Epithelial cell of prostate (primary cell): ENCODE results near the gene RALGAPA2.

Experiments
- DNase-seq: peaks from one replicate; pipeline ENCODE4 v3.0.0-alpha.2; 2011; ENCODE audit warnings: low read depth, low spot score
- H3K27ac ChIP-seq: fragments of 450-650 bp; 2 replicates; pipeline ENCODE4 v1.5.1; 2017; ENCODE audit warnings: mild to moderate bottlenecking

Gene RALGAPA2

DNA sequence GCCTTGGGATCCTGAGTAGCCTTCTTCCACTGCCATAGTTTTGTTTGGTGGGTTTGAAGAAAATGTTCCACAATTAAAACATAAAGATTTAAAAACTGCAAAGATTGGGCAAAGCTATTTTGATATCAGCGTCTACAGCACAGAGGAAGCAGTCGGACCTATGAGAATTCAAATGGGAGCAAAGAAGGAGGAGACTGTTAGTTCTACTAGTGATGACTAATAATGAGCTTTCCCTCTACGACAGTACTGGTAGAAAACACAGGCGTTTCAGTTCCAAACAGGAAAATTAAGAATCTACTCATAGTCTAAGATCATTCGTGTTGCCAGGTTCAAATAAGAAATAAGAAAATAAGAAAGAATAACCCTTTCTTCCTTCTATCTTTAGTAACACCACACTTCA, 223.4 kb downstream of the RALGAPA2 start:
- H3K27ac ChIP-seq, result no peak overlapping the region
- DNase-seq, result no peak

DNA sequence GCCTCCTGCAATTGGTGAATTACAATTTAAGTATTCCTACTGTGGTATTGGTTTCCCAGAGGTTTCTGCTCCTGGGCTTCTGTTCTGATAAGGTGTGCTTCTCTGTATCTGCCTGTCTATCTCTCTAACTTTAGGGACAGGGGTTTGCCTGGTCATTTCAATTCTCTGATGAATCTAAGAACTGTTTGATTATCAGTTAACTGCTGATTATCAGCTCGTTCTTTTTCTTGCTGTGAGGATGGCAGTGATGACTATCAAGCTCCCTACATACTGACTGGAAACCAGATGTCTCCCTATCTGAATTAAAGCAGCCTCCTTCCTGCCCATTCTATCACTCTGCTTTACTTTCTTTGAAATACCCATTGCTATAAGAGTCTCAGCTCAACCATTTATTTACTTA, 224.1 kb downstream of the RALGAPA2 start:
- DNase-seq, result no peak
- H3K27ac ChIP-seq, result no peak overlapping the region

DNA sequence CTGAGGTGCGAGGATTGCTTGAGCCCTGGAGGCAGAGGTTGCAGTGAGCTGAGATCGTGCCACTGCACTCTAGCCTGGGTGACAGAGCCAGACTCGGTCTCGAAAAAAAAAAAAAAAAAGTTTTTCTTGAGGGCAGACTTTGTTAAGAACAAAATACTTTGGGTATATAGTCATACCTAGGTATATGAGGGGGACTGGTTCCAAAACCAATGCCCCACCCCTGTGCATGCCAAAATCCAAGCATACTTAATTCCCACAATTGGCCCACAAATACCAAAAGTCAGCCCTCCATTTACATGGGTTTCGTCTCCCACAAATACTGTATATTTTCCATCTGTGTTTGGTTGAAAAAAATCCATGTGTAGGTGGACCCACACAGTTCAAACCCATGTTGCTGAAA, 224.6 kb downstream of the RALGAPA2 start:
- no peak overlapping the region for H3K27ac ChIP-seq
- no peak for DNase-seq

DNA sequence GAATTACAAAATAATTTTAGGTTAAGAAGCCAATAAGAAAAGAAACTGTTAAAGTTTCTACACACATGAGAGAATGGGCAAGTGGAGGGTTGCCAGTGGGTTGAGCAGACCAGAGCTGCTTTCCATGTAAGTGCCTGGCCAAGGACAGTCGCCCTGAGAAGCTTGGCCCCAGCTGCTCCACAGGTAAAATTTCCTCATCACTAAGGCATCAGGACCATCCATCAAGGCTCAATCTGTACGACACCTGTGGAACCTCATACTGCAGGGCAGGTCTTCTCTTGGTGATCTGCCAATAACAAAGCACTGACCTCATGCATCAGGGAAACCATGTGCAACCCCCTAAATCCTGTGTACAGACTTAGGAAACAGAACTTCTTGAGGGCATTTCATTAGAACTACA, 229.1 kb downstream of the RALGAPA2 start:
- no peak for DNase-seq
- no peak overlapping the region for H3K27ac ChIP-seq

DNA sequence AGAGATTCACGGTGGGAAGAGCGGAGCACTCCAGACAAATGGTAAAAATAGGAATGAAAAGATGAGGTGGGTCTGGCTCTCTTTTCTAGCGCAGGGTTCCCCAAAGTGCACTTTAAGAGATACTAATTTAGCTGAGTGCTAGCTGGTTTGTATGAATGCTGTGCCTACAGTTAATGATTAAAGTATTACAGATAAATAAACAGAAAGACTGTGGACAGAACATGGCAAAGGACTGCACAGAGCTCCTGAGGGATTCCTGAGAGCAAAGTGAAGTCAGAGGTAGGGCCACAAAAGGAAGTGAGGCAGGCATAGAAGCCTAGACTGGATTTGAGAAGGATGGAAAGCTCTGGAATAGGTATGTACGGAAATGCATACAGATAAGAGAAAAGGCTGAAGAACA, 230.0 kb downstream of the RALGAPA2 start:
- no peak for DNase-seq
- no peak overlapping the region for H3K27ac ChIP-seq

DNA sequence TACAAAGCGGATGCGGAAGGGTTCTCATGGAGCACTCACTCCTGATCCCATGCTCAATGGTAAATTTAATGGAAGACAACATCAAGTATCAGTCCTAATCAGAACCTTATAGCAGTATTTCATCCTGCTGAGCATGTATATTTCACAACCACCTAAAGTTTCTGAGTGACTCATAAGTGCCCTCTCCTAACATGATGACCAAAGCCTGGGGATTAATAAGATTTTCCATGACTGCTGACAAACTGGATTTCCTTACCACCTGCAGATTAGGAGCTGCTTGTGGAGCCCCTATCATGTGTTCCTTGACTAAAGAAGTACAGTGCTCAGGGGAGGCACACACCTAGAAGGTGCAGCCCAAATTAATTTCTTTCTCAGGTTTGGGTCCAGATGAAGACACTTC, 231.8 kb downstream of the RALGAPA2 start:
- H3K27ac ChIP-seq, result no peak overlapping the region
- DNase-seq, result peak; percentile 27

DNA sequence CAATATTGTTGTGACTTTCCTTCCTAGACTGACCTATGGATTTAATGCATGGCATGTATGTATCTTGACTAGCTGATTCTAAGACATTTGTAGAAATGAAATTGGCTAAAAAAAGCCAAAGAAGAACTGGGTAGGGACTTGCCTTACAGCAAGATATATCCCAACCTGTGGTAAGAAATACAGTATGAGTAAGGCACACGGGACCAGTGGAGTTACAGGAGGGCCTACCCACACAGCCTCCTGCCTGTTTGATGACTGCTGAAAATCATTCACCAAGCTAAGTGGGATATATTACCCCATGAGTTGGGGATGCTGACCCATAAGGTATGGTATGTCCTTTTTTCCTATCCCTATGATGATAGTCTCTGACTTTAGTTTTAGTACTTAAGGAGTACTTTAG, 232.3 kb downstream of the RALGAPA2 start:
- no peak overlapping the region for H3K27ac ChIP-seq
- DNase-seq, result no peak

DNA sequence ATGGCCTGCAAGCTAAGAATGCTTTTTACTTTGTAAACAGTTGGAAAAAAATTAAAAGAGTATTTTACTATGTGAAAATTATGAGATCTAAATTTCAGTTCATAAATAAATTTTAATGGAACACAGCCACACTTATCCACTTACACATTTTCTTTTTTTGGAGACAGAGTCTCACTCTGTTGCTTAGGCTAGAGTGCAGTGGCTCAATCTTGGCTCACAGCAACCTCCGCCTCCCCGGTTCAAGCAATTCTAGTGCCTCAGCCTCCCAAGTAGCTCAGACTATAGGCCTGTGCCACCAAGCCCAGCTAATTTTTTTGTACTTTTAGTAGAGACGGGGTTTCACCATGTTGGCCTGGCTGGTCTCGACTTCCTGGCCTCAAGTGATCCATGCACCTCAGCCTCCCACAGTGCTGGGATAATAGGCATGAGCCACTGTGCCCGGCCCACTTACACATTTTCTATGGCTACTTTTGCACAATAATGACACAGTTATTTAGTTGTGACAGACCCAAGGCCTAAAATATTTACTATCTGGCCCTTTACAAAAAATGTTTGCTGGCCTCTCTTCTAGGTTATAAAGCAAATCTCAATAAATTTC, 234.9 kb downstream of the RALGAPA2 start:
- no peak overlapping the region for H3K27ac ChIP-seq

DNA sequence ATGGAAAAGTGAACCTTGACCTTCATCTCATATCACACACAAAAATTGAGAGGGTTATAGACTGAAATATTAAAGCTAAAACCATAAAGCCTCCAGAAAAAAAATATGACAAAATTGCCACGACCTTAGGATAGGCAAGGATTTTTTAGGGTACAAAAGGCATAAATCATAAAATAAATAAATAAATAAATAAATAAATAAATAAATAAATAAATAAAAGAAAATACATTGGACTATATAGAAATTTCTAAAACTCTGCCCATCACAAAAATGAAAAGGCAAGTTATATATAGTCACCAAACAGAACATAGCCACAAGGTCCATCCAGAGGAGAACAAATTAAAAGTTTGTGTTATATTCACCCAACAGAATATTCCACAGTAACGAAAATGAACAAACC, 235.9 kb downstream of the RALGAPA2 start:
- no peak overlapping the region for H3K27ac ChIP-seq
- no peak for DNase-seq

More for the DNA sequence above, 234.9 kb downstream of the RALGAPA2 start:
- DNase-seq, result no peak

DNA sequence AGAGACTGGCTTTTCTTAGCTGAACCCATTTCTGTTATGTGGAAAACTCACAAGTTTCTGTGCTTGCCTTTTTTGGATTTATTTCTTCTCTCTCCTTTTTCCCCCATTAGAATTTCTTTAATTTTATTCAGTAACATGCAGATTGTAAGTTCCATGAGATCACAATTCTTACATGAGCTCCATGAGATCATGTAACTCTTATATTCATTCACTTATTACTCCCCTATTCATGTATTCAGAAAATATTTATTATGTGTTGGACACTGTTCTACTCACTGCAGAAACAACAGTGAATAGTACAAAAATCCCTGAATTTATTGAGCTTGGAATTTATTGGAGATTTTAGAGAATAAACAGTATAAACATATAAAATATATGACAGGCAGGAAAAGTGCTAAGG, 238.8 kb downstream of the RALGAPA2 start:
- H3K27ac ChIP-seq, result no peak overlapping the region
- no peak for DNase-seq

DNA sequence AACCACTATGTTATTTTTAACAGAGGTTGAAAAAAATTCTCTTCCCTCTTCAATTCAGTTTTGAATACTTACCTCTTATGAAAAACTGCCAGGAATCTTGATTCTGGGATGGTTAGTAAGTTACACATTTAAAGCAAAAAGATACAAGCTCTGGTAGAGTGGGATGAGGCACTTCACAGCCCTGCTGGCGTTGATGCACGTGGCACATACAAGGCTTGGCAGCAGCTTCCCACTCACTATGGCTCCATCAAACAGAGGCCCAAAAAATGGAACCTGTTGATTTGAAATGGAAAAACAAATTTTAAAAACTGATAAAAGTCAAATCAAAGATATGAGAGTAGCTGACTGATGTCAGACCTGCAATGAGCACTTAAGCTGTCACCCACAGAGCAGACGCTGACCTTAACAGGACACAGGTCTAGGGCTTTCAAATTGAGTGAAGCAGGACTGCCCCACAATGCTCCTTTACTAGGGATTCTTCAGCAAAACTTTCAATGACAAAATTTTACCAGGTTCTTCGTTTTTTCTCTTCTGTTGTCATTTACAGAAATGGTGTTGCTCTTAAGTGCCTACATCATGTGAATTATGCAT, 239.7 kb downstream of the RALGAPA2 start:
- H3K27ac ChIP-seq, result no peak overlapping the region
- no peak for DNase-seq

DNA sequence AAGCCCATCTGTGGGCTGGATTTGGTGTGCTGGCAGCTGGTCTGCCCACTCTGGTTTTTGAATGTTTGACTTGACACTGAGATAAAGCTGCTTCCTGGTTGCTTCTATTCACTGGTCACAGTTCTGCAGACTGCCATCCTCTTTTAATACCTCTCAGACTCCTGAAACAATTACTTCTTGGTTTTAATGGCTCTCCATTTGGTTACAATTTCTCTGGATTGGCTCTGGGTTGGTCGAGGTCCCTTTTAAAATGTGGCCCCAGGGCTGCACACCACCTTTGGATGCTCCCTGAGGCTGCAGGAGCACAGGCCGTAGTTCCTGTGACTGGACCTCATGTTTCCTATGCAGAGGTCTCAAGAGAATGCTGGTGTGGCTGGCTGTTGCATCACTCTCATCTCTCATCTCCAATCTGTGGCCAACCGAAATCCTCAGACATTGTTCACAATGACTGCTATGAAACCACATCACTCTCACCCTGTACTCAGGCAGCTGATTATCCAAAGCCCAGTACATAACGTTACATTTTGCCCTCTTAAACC, 246.0 kb downstream of the RALGAPA2 start:
- no peak overlapping the region for H3K27ac ChIP-seq
- no peak for DNase-seq

DNA sequence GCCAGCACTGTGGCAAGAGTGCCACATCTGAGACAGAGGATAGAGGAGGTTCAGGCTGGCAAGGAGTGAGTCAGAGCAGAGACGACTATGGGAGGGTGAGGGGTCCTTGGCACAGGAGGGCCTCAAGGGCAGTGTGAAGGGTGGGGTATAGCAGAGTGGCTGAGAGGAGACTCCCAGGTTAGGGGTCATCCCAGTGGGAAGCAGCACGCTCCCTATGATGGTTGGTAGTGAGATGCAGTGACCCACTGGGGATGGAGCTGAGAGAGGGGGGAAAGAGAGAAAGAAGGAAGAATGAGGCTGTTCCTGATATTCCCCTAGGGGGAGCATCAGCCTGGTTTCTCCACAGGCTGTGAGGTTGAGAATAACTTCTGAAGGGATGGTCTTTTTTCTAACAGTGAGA, 247.2 kb downstream of the RALGAPA2 start:
- DNase-seq, result no peak
- H3K27ac ChIP-seq, result no peak overlapping the region

DNA sequence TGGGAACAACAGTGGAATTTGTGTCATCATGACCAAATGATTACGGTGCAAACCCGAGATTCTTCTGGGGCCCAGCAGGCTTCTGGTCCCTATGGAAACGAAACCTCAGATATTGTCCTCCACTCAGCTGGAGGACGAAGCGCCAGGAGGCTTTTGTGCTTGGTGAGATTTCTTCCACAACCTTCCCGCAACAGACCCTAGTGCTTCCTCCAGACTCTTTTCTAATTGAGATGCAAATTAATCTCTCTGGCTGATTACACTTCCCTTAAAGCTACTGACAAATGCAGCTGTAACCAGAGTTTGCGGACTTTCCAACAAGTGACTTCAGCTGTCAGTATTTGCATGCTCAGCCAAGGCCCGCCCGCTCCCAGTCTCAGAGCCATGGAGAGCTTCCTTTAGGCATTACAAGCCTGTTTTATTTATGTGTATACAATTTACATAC, 248.5 kb downstream of the RALGAPA2 start:
- no peak overlapping the region for H3K27ac ChIP-seq
- DNase-seq, result no peak

DNA sequence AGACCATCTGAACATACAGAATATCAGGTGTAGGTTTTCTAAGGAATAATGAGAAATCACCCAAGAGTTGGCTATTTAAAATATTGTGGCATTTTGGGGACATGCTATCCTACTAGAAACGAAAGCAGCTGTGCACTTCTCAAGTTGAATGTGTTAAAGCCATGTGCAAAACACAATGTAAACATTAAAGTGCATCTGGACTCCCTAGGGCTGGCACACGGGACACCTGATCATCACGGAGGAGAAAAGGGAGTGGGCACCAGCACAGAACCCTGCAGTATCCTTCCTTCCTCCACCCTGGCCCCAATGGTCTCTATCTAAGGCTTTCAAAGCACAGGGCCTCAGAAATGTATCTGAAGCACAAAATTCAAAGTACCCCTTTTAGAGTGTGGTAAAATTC, 250.3 kb downstream of the RALGAPA2 start:
- no peak for DNase-seq
- no peak overlapping the region for H3K27ac ChIP-seq

DNA sequence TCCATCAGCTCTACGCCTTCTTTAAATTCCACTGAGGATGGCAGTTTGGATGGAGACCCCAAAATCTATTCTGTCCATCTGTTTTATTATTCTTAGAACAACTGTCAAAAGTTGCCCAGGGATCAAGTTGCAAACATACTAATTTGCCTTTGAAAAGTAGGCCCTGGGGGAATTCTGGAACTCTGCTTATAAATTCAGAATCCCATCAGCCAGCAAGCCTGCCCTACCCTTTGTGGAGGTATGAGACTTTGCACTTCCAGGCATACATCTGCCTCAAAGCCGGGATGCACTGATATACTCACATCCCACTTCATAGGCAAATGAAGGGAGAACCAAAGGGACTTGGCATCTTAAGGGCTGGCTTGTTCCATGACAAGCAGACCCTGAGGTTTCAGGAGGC, 250.9 kb downstream of the RALGAPA2 start:
- no peak overlapping the region for H3K27ac ChIP-seq

DNA sequence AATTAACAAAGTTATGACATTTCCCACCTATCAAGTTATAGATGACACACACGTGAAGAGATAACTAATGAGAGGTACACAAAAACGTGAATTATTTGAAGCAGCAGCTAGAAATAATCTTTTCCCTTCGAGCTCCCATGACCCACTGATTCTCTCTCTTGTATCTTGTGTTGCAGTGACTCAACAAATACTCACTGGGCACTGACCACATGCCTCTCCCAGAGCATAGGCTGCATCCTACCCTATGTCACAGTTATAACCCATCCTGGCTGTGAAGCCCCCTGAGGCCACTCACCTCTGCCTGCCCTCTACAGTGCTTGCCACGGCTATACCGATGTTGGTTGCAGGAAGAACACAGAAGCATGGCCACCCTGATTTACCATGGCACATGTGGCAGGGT, 252.7 kb downstream of the RALGAPA2 start:
- DNase-seq, result no peak
- H3K27ac ChIP-seq, result no peak overlapping the region

More for the DNA sequence above, 250.9 kb downstream of the RALGAPA2 start:
- DNase-seq, result no peak

DNA sequence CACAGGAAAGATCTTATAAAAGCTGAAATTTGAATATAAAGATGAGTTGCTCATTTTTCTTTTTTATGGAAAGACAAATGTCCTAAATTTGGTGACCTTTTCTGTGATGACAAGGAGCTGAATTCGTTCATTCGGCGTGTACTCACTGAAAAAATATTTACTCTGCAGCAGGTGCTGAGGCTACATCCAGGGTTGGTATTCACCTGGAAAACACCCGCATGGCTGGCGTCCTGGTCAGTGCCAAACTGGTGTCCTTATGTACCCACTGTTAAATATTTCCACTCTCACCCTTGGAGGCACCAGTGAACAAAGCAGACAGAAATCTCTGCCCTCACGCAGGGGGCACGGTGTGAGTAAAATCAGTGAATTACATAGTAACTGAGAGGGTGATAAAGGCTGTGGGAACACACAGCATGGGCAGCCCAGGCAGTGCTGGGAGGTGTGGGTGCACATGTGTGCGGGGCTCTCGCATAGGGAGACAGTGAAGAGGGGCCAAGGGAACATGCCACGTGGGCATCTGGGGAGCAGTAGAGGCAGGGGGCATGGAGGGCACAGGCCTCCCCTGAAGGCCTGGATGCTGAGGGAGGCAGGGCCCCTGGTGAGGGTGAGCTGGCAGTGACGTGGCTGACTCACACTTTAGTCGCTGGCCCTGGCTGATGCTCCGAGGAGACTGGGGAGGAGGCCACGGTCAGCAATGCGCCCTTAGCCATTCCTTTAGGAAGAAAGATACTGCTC, 254.9 kb downstream of the RALGAPA2 start:
- no peak overlapping the region for H3K27ac ChIP-seq
- no peak for DNase-seq

DNA sequence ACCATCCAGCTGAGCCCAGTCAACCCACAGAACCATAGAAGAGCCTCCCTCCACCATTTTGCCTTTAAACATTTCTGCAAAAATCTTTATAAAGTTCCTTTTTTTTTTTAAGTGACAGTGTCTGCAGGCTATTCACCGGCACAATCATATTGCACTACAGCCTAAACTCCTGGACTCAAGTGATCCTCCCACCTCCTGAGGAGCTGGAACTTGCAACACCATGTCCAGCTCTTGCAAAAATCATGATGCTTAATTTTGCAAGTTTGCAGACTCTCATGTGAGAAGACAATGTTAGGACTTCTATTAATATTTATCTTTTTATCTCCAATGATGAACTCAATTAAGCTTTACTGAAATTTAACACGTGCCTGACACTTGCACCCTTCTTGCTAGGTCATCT, 255.7 kb downstream of the RALGAPA2 start:
- H3K27ac ChIP-seq, result no peak overlapping the region

DNA sequence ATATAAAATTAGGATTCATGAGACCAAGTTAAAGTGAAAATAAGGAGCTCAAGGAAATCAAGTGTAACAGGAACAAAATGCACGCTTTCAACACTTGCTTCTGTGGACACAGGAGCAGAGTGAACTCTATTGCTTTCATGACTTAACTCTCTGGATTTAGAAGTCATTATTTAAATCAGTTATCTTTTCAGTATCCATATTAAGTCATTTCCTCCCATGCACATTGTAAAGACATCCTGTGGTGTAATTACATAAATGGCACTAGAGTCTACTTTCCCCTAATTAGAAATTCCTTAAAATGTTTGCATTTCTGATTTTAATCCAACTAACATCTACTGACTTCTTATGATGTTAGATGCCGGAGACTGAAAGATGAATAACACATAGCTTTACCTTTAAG, 256.5 kb downstream of the RALGAPA2 start:
- no peak for DNase-seq

More for the DNA sequence above, 255.7 kb downstream of the RALGAPA2 start:
- no peak for DNase-seq

DNA sequence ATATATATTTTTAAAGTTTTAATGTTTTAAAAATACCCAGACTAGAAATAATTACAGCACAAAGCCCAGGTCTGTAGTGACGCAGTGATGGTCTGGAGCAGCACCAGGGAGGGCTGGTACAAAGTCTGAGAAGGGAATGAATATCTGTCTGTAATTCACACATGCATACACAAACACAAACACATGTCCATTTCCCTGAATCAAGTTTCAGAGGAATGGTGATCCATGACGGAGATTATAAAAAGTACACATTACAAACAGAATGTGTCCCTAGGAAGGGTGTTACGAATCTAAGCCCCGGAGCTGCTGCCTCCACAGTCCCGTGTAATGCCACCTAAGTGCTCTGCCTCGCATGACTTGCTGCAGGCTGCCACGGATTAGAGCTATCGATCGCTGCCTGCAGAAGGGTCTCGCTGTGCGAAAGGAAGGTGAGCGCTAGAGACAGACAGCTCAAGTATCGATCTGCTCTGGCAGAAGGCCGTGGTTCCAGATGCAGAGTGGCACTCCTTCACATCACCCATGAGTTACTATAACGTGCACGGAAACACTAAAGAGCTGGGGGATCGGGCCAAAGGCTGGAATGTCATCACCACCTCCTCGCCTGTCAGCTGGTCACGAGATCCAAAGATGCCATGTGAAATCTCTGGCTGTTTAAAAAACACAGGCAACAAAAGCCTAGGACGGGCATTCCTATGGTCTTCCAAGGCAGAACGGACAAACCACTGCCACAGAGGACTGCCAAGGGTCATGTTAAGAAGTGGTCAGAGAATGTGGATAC, 257.4 kb downstream of the RALGAPA2 start:
- DNase-seq, result no peak
- H3K27ac ChIP-seq, result no peak overlapping the region

More for the DNA sequence above, 256.5 kb downstream of the RALGAPA2 start:
- no peak overlapping the region for H3K27ac ChIP-seq
